PC-3 (cell line): ENCODE data around the gene CAPN12. TPM values are rescaled to one million over a fixed set of nuclear protein-coding genes. Genes with fewer than 3 reads are reported as not detected.

Source experiments
- ATAC-seq: fragments of 200-7000 bp; cut with Tn5 transposase; 2 replicates; pipeline ENCODE4 v1.9.1; 2020; ENCODE audit warnings: mild to moderate bottlenecking, moderate library complexity
- BruUV-seq: library from RNA; stranded (reverse); fragments of 400-500 nt; replicated peaks from 2 replicates; lab custom pipeline; 2021; lab: Mats Ljungman, UMichigan
- CTCF ChIA-PET: fragments of 300-600 bp; sonication (Branson Sonifier 250); formaldehyde crosslinking; loops from one replicate; lab custom pipeline; 2022; ENCODE audit warnings: antibody characterized with exemption; lab: Charles Lee
- POLR2A ChIA-PET: fragments of 300-600 bp; sonication (Branson Sonifier 250); formaldehyde crosslinking; loops from one replicate; lab custom pipeline; 2022; ENCODE audit warnings: antibody characterized with exemption; ENCODE audit not compliant: unreplicated experiment; lab: Charles Lee
- DNase-seq: peaks from one replicate; pipeline ENCODE4 v3.0.0-alpha.2; 2015
- H2AFZ ChIP-seq: fragments of 300-600 bp; sonication (generic); 2 replicates; pipeline ENCODE4 v1.6.0; 2016; ENCODE audit warnings: antibody characterized with exemption, low read length
- H3F3A ChIP-seq: fragments of 300-600 bp; sonication (generic); one replicate; pipeline ENCODE4 v1.6.0; 2017; ENCODE audit warnings: antibody characterized with exemption, low read length, control low read depth, mild to moderate bottlenecking; ENCODE audit not compliant: unreplicated experiment
- H3K27ac ChIP-seq: fragments of 300-600 bp; sonication (generic); 2 replicates; pipeline ENCODE4 v1.5.1; 2016; ENCODE audit warnings: mild to moderate bottlenecking, low read length
- H3K27me3 ChIP-seq: fragments of 300-600 bp; sonication (generic); 2 replicates; pipeline ENCODE4 v1.6.1; 2016; ENCODE audit warnings: low read length, mixed read lengths
- H3K36me3 ChIP-seq: fragments of 300-600 bp; sonication (generic); 2 replicates; pipeline ENCODE4 v1.6.1; 2016; ENCODE audit warnings: low read depth, mixed run types, low read length, mixed read lengths
- H3K4me1 ChIP-seq: fragments of 300-600 bp; sonication (generic); 2 replicates; pipeline ENCODE4 v1.5.1; 2016; ENCODE audit warnings: low read length; ENCODE audit not compliant: insufficient read depth
- H3K4me2 ChIP-seq: fragments of 300-600 bp; sonication (generic); 2 replicates; pipeline ENCODE4 v1.6.0; 2016; ENCODE audit warnings: low read length
- H3K4me3 ChIP-seq: fragments of 300-600 bp; sonication (generic); 2 replicates; pipeline ENCODE4 v1.5.1; 2016; ENCODE audit warnings: mild to moderate bottlenecking, low read length, mixed read lengths
- H3K79me2 ChIP-seq: fragments of 300-600 bp; sonication (generic); 2 replicates; pipeline ENCODE4 v1.6.1; 2017; ENCODE audit warnings: low read length, mixed read lengths
- H3K9ac ChIP-seq: fragments of 300-600 bp; sonication (generic); 2 replicates; pipeline ENCODE4 v1.6.0; 2016; ENCODE audit warnings: mild to moderate bottlenecking, low read length
- H3K9me2 ChIP-seq: fragments of 300-600 bp; sonication (generic); replicated peaks from 2 replicates; pipeline ENCODE4 v1.6.1; 2016; ENCODE audit warnings: mixed run types, low read length, mixed read lengths
- H3K9me3 ChIP-seq: fragments of 300-600 bp; sonication (generic); 2 replicates; pipeline ENCODE4 v1.6.1; 2016; ENCODE audit warnings: low read length, mixed read lengths
- H4K20me1 ChIP-seq: fragments of 300-600 bp; sonication (generic); 2 replicates; pipeline ENCODE4 v1.6.1; 2016; ENCODE audit warnings: low read length, mixed read lengths
- EZH2 ChIP-seq: fragments of 300-600 bp; sonication (generic); IDR thresholded peaks from one replicate; pipeline ENCODE4 v1.6.1; 2017; ENCODE audit warnings: antibody characterized with exemption, mild to moderate bottlenecking, low read length; ENCODE audit not compliant: unreplicated experiment
- EZH2phosphoT487 ChIP-seq: fragments of 300-600 bp; sonication (generic); IDR thresholded peaks from 2 replicates; pipeline ENCODE4 v1.6.1; 2018; ENCODE audit warnings: mild to moderate bottlenecking, antibody characterized with exemption, low read length, borderline replicate concordance
- intact Hi-C: fragments of 100-400 bp; cut with micrococcal nuclease; formaldehyde crosslinking; loops from 2 replicates; pipeline ENCODE4 v1.9.0; 2023
- total RNA-seq: library from RNA; depleted of rRNA; stranded (reverse); fragments of >200 nt; gene quantifications from 2 replicates; pipeline ENCODE4 v1.2.3, GENCODE V29; 2014
- TF ChIP-seq, protein P1 (sequence below): fragments of 300-600 bp; sonication (generic); conservative IDR thresholded peaks from 2 replicates; pipeline ENCODE4 v1.5.1; 2017; ENCODE audit warnings: antibody characterized with exemption, low read depth, mild to moderate bottlenecking, low read length

CAPN12 gene
- total RNA-seq, 1 experiment from 2014 or later = 3.8 TPM

DNA sequence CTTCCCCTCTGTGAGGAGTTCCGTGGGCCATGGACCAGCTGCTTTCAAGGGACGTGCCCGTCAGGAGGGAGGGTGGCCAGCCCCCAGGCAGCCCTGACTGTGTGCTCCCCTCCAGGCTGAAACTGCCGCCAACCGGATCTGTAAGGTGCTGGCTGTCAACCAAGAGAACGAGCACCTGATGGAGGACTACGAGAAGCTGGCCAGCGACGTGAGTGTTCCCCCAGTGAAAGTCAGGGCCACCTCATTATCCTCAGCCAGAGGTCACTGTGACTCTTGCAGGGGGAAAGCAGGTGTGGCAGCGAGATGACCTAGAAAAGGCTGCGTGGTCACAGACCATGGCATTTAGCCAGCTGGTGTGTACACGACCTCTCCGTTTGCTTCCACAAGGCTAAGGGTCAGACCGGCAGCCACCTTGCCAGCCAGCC lies 29.9 kb downstream of the CAPN12 start:
- Histone ChIP-seq H3K79me2 (peaks cover 5% of the 10 kb centered on the region; the same call in 1 of the 2 replicates), H3K9me2 (no peaks in the 10 kb centered on the region), H3F3A (no peaks in the 10 kb centered on the region), H3K4me1 (no peaks in the 10 kb centered on the region), H3K27ac (no peak overlapping the region), H3K36me3 (peaks cover 75% of the 10 kb centered on the region), H3K27me3 (no peaks in the 10 kb centered on the region), H3K4me3 (no peak overlapping the region), H3K4me2 (no peak overlapping the region), H2AFZ (no peak overlapping the region), H4K20me1 (no peaks in the 10 kb centered on the region), H3K9ac (no peak overlapping the region), H3K9me3 (no peaks in the 10 kb centered on the region)
- ChIA-PET POLR2A (no interaction called here), CTCF (no interaction called here)
- TF ChIP-seq EZH2phosphoT487 = no peak
- TF ChIP-seq EZH2 = no peak
- TF ChIP-seq, protein P1, sequence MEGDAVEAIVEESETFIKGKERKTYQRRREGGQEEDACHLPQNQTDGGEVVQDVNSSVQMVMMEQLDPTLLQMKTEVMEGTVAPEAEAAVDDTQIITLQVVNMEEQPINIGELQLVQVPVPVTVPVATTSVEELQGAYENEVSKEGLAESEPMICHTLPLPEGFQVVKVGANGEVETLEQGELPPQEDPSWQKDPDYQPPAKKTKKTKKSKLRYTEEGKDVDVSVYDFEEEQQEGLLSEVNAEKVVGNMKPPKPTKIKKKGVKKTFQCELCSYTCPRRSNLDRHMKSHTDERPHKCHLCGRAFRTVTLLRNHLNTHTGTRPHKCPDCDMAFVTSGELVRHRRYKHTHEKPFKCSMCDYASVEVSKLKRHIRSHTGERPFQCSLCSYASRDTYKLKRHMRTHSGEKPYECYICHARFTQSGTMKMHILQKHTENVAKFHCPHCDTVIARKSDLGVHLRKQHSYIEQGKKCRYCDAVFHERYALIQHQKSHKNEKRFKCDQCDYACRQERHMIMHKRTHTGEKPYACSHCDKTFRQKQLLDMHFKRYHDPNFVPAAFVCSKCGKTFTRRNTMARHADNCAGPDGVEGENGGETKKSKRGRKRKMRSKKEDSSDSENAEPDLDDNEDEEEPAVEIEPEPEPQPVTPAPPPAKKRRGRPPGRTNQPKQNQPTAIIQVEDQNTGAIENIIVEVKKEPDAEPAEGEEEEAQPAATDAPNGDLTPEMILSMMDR = no peak
- ATAC-seq = no peak
- no TSS peak for BruUV-seq
- intact Hi-C loops = no loop called here
- DNase-seq = no peak

DNA sequence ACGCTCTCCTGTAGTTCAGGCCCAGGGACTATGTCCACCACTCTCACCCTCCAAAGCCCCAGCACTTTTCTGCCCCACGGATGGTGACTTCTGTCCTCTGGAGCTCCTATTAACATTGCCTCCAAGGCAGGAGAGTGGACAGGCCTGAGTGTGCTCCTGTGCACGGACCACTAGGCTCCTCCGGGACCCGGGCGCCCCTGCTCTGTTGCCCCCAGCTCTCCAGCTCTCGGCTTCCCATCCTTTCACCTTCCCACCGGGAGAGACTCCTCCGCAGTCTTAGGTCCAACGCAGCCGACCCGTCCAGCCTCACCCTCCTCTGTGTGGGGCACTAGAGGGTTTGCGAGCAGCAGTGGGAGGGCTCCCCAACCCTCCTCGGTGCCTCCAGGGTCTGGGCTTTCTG lies 30.4 kb downstream of the CAPN12 start:
- Histone ChIP-seq H4K20me1 (no peaks in the 10 kb centered on the region), H3F3A (no peaks in the 10 kb centered on the region), H3K36me3 (peaks cover 80% of the 10 kb centered on the region), H3K9me3 (no peaks in the 10 kb centered on the region), H3K79me2 (peaks cover 5% of the 10 kb centered on the region; the same call in 1 of the 2 replicates), H3K27ac (no peak overlapping the region), H3K9me2 (no peaks in the 10 kb centered on the region), H3K4me2 (no peak overlapping the region), H3K9ac (no peak overlapping the region), H3K4me1 (no peaks in the 10 kb centered on the region), H3K27me3 (no peaks in the 10 kb centered on the region), H3K4me3 (no peak overlapping the region), H2AFZ (no peak overlapping the region)
- intact Hi-C loops = no loop called here
- ATAC-seq = no peak
- POLR2A ChIA-PET = no interaction called here
- BruUV-seq = no TSS peak
- TF ChIP-seq, protein P1 = no peak
- TF ChIP-seq EZH2 (no peak), EZH2phosphoT487 (no peak)
- no peak for DNase-seq
- CTCF ChIA-PET = no interaction called here

DNA sequence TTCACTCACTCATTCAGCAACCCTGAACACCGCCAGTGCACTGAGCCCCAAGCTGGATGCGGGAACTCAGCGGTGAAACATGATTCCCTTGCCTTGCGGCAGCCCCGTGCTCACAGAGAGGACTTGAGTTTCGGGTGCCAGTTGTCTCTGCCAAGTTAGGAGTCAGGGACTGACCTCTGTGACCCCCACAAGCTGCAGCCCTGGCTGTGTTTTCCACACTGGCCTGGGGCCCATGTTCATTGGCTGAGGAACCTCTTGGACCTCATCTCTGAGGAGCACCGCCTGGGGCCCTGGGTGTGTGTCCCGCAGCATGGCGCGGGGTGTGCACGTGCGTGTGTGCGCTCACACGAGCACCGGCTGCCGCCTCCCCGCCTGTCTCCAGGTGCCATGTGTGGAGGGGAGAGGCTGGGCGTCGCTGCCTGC lies 31.0 kb downstream of the CAPN12 start:
- Histone ChIP-seq H3K36me3 (peaks cover 86% of the 10 kb centered on the region), H3K27me3 (no peaks in the 10 kb centered on the region), H3K27ac (no peak overlapping the region), H3K9ac (no peak overlapping the region), H3K4me2 (no peak overlapping the region), H3F3A (no peaks in the 10 kb centered on the region), H3K9me3 (no peaks in the 10 kb centered on the region), H3K4me1 (peaks cover 2% of the 10 kb centered on the region; the same call in 1 of the 2 replicates), H2AFZ (no peak overlapping the region), H3K9me2 (no peaks in the 10 kb centered on the region), H3K79me2 (peaks cover 10% of the 10 kb centered on the region; the same call in 1 of the 2 replicates), H4K20me1 (no peaks in the 10 kb centered on the region), H3K4me3 (no peak overlapping the region)
- no peak for ATAC-seq
- no TSS peak for BruUV-seq
- ChIA-PET POLR2A (no interaction called here), CTCF (no interaction called here)
- intact Hi-C loops = no loop called here
- no peak for DNase-seq
- TF ChIP-seq EZH2phosphoT487 (no peak), EZH2 (no peak)
- TF ChIP-seq, protein P1 = no peak
